HG02973 (cell line): ENCODE measurements around the gene RHBG.

Experiments
- ATAC-seq: cut with Tn5 transposase; IDR thresholded peaks from one replicate; pipeline ENCODE4 v1.9.1; 2021; ENCODE audit warnings: moderate library complexity; ENCODE audit not compliant: unreplicated experiment

Gene RHBG

DNA sequence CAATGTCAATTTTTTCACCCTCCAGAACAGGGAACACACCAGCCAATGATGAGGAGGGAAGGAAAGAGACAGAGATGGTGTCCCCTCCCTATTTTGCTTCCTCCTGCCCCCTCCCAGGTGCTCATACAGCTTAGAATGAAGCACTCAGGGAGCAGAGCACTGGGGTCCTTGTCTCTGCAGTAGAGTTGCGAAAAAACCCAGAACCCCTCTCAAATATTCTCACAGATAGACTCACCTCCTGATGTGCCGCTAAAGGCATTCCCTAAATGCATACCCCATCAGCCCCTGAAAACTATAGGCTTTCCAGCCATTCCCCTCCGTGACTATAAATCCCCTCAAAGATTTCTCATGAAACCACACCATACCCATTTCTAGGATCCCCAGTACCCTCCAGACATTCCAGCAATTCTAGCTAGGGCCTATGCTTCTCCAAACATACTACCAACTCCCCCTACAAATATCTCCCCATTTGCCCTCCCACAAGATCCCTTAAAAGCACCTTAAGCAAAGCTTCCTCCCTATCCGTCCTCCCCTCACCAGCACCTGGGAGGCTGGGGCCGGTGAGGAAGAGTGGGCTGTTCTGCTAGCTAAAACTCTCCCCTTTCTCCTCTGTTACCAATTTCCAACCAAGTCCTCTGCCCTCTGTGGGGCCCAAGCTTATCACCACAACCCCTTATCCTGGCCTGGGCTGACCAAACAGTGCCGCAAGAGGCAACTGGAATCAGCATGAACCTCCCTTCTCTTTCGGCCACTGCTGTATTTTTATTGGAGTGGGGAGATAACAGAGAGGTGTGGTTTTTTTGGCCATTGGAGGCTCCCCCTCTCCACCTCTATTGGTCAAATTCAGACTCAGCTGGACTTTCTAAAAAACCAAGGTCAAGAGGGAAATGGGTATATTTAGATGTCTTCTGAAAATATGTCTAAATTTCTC lies 54.7 kb downstream of the RHBG start:
- ATAC-seq = no peak

DNA sequence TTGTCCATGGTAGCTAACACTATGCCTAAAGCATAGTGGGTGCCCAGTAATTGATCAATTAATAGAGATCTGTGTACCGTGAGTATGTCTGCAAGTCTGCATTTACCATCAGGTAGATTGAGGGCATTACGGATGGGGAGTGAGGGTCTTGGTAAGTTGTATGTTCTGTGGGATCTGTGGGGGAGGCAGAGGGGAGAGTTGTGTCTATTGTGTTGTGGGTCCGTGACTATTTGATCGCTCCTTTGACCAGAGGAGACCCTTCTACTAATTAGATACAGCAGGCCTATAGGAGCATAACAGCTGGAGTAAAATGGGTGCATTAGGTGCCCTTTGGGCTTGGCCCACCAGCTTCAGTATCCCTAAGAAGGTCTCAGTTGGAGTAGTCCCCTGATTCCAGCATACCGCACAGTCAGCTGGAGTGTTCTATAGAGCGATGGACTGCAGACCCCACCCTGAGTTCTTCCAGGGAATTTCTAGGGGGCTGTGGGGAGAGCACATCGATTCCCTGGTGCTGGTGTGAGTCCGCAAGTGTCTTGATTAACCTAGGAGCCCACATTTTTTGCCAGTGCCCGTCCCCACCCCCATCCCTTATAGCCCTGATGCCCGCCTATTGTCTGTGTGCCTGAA lies 55.9 kb downstream of the RHBG start:
- ATAC-seq = no peak

DNA sequence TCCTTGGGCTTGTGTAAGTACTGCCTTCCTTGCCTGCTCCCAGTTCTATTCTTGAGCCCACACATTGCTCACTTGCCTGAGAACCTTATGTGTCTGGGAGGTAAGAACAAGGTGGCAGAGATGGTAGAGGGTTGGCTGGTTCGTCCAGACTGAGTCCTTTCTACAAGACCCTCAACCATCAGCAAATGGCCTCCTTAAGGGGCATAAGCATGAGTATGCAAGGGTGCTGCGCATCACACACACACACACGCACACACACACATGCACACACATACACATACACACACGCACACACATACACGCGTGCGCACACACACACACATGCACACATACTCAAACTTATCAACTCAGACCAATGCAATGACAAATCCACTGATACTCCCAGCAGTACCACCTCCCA lies 56.9 kb downstream of the RHBG start:
- no peak for ATAC-seq

DNA sequence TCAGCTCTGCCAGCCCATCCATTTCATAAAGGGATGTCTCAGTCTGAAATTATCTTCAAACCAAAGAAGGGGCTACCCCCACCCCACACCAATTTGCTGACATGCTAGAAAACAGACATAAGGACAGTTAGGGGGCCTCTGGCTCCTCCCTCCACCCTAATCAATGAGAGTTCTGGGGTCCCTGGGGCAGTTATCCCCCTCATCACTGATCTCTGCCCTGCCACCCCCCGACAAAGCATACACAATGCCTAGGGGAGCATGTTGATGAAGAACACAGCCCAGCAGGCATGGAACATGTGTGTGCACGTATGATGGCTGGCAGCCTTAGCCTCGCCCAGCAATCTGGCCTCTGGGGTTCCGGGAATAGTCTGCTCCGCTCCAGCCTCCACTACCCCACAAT lies 58.9 kb downstream of the RHBG start:
- no peak for ATAC-seq

DNA sequence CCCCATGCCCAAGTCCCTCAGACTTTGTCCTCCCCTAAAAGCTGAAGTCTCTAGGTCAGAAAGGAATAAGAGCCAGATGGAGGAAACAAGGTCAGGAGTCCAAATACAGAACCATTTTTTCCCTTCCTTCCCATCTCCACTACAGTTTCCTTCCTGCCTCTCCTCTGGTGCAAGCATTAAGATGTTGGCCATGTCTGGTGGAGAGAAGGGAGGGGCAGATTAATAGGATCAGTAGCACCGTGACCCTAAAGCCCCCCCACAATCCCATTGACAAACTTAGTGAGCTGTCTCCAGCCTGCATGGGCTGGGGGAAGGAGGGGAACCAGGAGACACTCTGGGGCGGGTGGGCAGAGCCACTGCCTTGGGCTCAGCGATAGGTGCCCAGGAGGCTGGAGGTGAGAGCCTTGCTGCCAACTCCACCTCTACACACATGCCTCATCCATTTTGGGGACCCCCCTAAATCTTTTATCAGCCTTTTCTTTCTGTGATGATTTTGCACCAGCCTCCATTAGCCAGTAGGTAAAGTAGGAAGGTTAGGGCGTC lies 59.8 kb downstream of the RHBG start:
- ATAC-seq = no peak

DNA sequence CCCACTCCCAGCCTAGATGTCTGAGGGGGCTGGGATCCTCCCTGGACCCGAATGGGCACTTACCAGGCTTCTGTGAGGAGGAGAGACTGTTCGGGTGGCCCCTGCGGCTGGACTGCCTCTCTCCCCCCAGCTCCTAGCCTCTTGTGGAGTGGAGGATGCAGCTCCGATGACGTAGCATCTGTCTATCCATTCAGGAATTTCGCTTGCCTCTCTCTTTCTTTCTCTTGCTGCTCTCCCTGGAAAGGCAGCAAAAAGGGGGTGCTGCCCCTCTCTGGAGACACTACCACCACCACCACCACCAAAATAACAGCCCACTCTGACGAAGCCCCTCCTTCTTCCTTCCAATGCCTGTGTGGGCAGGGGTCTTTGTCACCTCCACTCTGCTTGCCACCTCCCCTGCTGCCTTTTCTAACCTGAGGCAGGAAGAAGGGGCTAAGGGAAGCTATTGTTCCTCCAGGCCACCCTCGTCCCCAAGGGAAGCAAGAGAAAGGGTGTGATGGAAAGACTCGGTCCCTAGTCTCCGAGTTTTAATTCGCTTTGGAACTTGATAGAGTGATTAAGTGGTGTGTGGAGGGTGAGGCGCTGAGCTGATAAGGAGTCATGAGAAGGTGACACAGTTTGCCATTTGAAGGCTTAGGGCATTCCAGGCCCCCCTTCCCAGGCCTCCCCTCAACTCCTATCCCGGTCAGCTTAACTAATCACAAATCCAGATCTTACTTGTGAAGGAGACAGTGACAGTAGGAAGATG lies 60.5 kb downstream of the RHBG start:
- no peak for ATAC-seq

DNA sequence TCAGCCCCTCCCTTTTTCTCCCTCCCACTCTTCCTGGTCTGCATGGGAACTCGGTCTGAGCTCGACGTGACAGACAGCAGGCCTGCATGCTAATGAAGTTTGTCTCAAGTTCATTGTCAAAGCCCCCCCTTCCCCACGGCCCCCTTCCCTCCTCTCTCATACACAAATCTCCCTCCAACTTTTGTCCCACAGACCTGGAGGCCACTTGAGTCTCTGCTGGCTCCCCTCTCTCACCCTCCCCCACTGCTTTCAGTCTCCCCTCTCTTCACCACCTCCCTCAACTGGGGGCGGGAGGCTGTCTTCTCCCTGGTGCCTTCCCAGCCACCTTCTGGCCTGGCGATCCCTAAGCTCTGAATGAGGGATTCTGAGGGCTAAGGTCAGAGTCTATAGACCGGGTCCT lies 61.3 kb downstream of the RHBG start:
- ATAC-seq = no peak

DNA sequence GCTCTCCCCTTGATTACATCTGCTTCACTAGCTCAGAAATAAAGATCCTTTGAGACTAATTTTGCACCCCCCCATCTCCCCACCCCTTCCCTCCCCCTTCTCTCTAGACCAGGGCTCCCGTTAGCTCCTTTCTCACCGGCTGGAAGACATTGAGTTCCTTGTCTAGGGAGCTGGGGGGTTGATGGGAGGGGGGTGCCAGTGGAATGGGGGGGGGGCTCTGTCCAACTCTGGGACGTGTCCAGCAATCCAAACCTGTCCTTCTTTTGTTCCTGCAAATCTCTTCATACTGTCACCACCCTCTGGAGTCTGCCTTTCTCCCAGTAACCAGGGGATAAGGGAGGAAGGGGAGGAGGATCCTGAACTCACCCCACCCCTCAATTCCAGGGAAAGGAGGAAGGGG lies 61.9 kb downstream of the RHBG start:
- ATAC-seq = no peak

DNA sequence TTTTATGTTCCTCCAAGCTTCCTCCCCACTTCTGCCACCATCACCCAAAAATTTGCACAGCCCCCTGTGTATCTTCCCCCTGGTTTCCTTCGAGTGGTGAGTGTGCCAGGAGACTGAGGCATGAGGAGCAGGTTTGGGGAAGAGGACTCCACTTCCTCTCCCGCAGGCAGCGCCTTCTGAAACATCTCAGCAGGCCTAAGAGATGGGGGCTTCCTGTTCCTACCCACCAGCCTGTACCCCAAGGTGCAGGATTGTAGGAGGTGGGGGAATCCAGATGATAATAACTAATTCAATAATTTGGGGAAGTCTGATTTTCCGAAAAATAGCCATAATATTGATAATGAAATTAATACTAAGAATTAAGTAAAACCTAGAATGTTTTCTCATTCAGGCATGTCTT lies 62.4 kb downstream of the RHBG start:
- no peak for ATAC-seq

DNA sequence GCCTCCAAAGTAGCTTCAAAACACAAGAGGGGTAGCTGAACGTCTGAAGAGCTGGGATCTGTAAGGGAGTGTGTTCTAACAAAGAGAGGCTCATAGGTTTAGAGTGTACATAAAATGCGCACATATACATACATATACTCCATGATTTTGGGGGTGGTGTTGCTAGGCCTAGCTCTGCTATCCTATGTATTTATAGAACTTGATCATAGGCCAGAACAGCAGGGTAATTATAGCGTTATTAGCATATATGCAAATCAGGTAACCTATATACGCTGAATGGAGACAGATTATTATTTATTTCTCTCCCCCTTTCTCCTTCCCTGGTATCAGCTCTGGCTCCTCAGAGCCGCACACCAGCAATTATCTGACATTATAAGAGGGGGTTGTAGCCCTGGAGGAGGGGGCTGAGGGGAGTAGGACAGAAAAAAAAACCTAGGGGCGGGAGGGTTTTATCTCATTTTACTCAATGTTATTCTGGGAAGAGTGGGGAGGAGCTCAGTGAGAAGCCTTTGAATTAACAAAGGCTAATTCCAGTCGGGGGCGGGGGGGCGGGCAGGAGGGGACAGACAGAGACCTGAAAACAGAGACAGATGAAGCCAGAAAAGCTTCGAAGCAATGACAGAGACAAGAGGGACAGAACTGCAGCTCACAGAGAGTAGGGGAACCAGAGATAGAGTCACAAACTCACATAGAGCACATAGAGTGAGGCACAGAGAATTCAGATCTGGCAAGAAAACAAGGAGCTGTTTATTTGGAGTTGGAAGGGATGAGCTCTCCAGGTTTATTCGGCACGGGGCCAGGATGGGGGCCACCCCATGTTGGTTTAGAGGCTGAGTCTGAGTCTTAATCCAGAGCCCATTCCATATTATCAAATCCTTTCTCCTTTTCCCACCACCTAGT lies 63.0 kb downstream of the RHBG start:
- ATAC-seq = no peak

DNA sequence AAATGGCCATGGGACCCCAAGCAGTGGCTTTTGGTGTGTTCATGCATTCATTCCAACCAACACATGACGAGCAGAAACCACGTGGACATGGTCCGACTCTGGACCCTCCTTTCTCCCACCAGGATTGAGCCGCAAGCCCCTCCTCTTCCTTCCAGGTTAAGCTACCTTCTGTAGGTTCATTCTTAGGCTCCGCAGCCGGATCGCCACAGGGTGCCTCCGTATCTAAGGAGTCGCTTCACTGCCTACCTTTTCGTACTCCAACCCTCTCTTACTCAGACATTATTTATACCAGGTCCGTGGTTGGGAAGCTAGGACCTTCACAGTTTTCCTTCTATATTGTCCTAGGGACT lies 63.6 kb downstream of the RHBG start:
- no peak for ATAC-seq

DNA sequence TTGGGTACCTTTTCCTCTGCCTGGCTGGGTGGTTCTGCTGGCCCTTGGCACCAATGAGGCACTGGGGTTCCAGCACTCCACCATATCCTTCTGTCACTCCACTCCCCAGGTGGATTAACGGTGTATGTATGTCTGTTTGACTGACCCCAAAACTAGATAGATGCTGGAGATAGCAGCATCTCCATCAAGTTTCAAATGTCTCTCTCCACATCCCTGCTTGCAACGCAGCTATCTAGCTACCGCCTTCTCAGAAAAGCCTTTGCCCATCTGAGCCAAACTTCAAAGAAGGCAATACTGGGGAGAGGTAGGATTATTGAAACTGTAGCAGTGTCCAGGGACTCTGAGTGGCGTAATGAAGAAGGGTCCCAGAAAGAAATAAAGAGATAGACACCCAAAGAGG lies 64.0 kb downstream of the RHBG start:
- no peak for ATAC-seq

DNA sequence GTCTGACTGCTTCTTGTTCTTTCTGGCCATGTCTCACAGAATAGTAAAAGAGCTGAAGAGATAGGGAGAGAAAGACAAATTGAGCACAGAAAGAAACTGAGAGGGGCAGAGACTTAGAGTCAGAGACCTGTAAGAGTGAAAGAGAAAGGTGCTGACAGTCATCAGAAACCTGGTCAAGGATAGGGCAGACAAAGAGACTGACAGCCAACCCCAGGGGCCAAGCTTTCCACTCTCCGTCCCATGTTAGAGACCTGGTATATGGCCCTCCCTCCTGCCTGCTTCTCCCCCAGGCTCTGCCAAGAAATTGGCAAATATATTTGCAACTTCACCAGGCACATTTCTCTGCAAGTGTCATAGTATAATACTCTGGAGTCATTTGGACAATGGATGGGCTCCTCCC lies 64.6 kb downstream of the RHBG start:
- ATAC-seq = no peak
